ENCODE data around the gene GMDS.
A peak's percentile ranks its signal among the peaks of the same experiment; 100 is the strongest.

DNA sequence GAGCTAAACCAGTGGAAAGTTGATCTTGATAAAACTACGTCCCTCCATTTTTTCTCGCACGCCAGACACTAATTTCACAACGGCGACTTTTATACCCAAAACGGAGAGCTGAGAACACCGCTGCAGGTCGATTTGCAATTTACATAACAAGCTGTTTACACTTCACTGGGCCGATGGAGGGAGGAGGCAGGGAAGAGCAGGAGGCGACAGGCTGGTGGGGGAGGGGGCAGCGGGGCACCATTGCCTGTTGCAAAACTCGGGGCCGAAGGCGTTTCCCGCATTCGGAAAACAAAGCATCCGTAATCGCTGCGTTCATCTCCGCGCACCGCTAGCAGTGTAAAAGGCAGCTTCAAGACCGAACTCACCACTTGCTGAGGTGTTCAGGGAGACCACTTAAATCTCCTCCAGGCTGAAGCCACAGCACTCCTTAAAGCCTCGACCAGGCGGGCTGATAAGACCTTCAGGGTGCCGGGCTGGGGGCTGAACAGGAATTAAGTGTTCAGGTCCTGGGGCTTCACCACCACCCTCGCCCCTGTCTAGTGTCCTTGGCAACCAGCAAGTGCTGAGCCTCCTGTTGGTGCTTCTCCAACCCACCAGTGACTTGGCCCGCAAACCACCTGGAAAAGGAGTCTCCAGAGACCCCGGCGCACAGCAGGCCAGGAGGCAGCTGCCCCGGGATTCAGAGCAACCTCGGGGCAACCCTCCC, 637.7 kb downstream of the GMDS start:
- peak; percentile 88 for TF ChIP-seq EZH2 (IDR thresholded peaks at IDR 0.05; ENCODE audit: insufficient read depth, poor library complexity, severe bottlenecking)
- TF ChIP-seq EZH2phosphoT487 (IDR thresholded peaks at IDR 0.05; ENCODE audit: insufficient read depth, low read depth) = peak; percentile 70; the same call in 1 of the 2 replicates
